ENCODE measurements around the gene LAMA5. TPM values are rescaled to one million over a fixed set of nuclear protein-coding genes. Genes with fewer than 3 reads are reported as not detected.

LAMA5 gene
- total and polyA plus RNA-seq, 2 of the 8 experiments (the other 6 are each of a cell fraction or from before 2014, with no cell fraction given), result 34.4 to 225 TPM

DNA sequence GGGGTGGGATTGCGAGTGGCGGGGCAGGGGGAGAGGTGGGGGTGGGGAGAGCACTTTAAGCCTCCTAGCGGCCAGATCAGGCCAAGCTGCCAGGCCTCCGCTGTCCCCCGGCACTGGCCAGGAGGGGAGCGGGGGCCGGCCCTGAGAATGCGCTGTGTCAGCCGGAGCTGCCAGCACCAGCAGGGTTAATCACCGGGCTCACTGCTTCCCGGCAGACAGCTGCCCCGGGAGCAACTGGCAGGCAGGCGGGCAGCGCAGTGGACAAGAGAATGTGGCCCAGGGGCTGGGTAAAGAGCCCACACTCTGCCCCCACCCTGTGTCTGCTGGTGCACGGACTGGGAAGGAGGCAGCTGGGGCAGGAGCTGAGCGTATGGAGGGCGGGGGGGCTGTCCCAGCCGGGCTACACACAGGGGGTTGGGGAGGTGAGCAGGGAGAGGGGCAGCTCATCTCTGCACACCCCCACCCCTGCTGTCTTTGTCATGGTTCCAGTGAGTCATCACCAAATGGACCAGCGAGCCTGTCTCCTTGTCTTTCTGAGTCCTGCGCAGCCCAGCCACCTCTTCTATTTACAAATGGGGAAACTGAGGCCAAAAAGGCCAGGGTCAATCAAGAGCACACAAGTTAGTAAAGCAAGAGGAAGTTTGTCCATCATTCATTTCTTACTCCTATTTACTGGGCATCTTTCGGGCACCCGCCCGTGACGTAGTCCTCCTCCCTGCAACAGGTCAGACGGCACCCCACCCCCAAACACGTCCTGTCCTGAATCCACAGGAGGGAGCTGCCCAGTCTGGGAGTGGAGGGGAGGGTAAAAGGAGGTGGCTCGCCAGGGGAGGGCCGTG, 2.1 kb upstream of the LAMA5 start:
- peak overlapping the region; percentile 61; the same call in 1 of the 2 replicates for H2AK5ac ChIP-seq (ENCODE audit: low read depth, low read length)
- H4K20me1 ChIP-seq (replicated peaks in 1 of 2; ENCODE audit: control insufficient read depth in 1 of 2, insufficient read depth in 2 of 2, low read length in 2 of 2), result peaks cover 3 to 5% of the 10 kb centered on the region in 2 experiments
- H2BK15ac ChIP-seq (ENCODE audit: low read length), result peak overlapping the region; percentile 95; the same call in 1 of the 2 replicates
- peak overlapping the region; percentile 60 for H4K5ac ChIP-seq (ENCODE audit: insufficient read length, low read depth, low read length)
- H3K9ac ChIP-seq (replicated peaks in 1 of 4; ENCODE audit: extremely low read depth in 1 of 4, low read depth in 3 of 4, low read length in 3 of 4), result no peak overlapping the region
- H3K79me2 ChIP-seq (ENCODE audit: control insufficient read depth in 1 of 2, insufficient read depth in 2 of 2, low read length in 2 of 2), result peaks cover 11 to 24% of the 10 kb centered on the region in 2 experiments; a peak in 3 of 4 replicates
- DNase-seq (ENCODE audit: low read depth in 1 of 2, low spot score in 2 of 2) (peak in 1 of 2 experiments; percentile 74), FAIRE-seq (no peak)
- H3K14ac ChIP-seq (ENCODE audit: insufficient read length), result no peak overlapping the region
- H3K9me3 ChIP-seq (ENCODE audit: insufficient read depth in 2 of 2, low read depth in 1 of 2, low read length in 1 of 2), result no peaks in the 10 kb centered on the region
- no peak overlapping the region for H2AFZ ChIP-seq (ENCODE audit: low read length)
- no peak overlapping the region for H3K56ac ChIP-seq (replicated peaks; ENCODE audit: insufficient read length, low read depth, low read length)
- peak overlapping the region; percentile 81; the same call in 1 of the 2 replicates for H2BK5ac ChIP-seq (ENCODE audit: low read depth, low read length)
- peaks cover 10 to 51% (median 43%) of the 10 kb centered on the region in 4 experiments for H3K4me1 ChIP-seq (replicated peaks in 1 of 4; ENCODE audit: control insufficient read depth in 3 of 4, insufficient read depth in 4 of 4, low read length in 3 of 4)
- peak overlapping the region; percentile 34 for H4K91ac ChIP-seq (replicated peaks; ENCODE audit: insufficient read length, low read length)
- no peaks in the 10 kb centered on the region for H3K27me3 ChIP-seq (replicated peaks in 1 of 4; ENCODE audit: control insufficient read depth in 3 of 4, extremely low read depth in 1 of 4, insufficient read depth in 3 of 4, low read length in 3 of 4)
- H3K36me3 ChIP-seq (ENCODE audit: control insufficient read depth in 2 of 4, insufficient read depth in 4 of 4, low read length in 3 of 4), result no peaks in the 10 kb centered on the region
- POLR2A ChIA-PET (ENCODE audit: partially characterized antibody), result interaction anchor here (0.7 to 12.6 kb wide), 14 partner anchors 8 to 151 kb away, joined by 3 to 213 read pairs (median 5); partner anchors contain the start of genes ADRM1 and RPS21
- 43% methylated on average over 17 of the region's 28 CpGs; no CpG with 5 or more reads in 1 of the 2 experiments for WGBS, 2 experiments (ENCODE audit: extremely low coverage in 1 of 2, insufficient coverage in 1 of 2, insufficient read length in 1 of 2, insufficient replicate concordance in 2 of 2, low coverage in 1 of 2, low lambda C conversion rate in 2 of 2, missing lambda C conversion rate in 1 of 2)
- H2BK12ac ChIP-seq (ENCODE audit: low read depth, low read length), result 0 out of 2 replicates have a peak overlapping the region, but pooled peaks have one; percentile 55
- H3K4me3 ChIP-seq (ENCODE audit: extremely low read depth in 1 of 4, insufficient read depth in 2 of 4, low read depth in 3 of 4, low read length in 4 of 4), result peak overlapping the region; percentile 3 to 77 (median 43); a peak in 5 of 8 replicates
- peak overlapping the region; percentile 1 for H3K4ac ChIP-seq (replicated peaks; ENCODE audit: insufficient read length, low read depth, low read length)
- H3K27ac ChIP-seq (ENCODE audit: low read depth, low read length), result no peak overlapping the region
- H3K79me1 ChIP-seq (ENCODE audit: low read depth, low read length), result peaks cover 5% of the 10 kb centered on the region
- peaks cover 12% of the 10 kb centered on the region for H3K23me2 ChIP-seq (ENCODE audit: low read depth, low read length)
- peak overlapping the region; percentile 85 to 86 for H3K4me2 ChIP-seq (ENCODE audit: insufficient read depth in 1 of 2, low read depth in 2 of 2, low read length in 2 of 2)
- CTCF ChIA-PET (ENCODE audit: partially characterized antibody), result interaction anchor here (0.7 to 10.9 kb wide), 23 partner anchors 10 to 1685 kb away, joined by 3 to 212 read pairs (median 4); partner anchors contain the start of gene RPS21
- no peak overlapping the region; the same call in 1 of the 2 replicates for H4K8ac ChIP-seq (ENCODE audit: extremely low read depth, insufficient read depth, low read length)
- peak overlapping the region; percentile 75; the same call in 1 of the 2 replicates for H2BK20ac ChIP-seq (ENCODE audit: low read length)
- no peak overlapping the region for H2BK120ac ChIP-seq (replicated peaks; ENCODE audit: low read depth, low read length)
- H3K18ac ChIP-seq (ENCODE audit: extremely low read depth, low read length), result peak overlapping the region; percentile 95
- no peak overlapping the region for H3K23ac ChIP-seq (ENCODE audit: insufficient read length)
- TF ChIP-seq PHF8 (conservative IDR thresholded peaks at IDR 0.05; ENCODE audit: low read depth, low read length) (no peak), BACH1 (IDR thresholded peaks at IDR 0.05; ENCODE audit: low read length) (peak; percentile 49), SIN3A (conservative IDR thresholded peaks at IDR 0.05 in 1 of 2, IDR thresholded peaks at IDR 0.05 in 1 of 2; ENCODE audit: low read depth in 1 of 2, low read length in 2 of 2) (peak in 1 of 2 experiments; percentile 69; a peak in 2 of 4 replicates), FOSL1 (IDR thresholded peaks at IDR 0.05; ENCODE audit: insufficient read depth, low read depth, low read length) (no peak), NANOG (IDR thresholded peaks at IDR 0.05; ENCODE audit: insufficient read depth, low read depth, low read length, poor library complexity, severe bottlenecking) (no peak), MAFK (IDR thresholded peaks at IDR 0.05; ENCODE audit: low read depth, low read length) (peak; percentile 58; the same call in 1 of the 2 replicates), CEBPB (IDR thresholded peaks at IDR 0.05; ENCODE audit: low read depth, low read length) (no peak), EP300 (IDR thresholded peaks at IDR 0.05; ENCODE audit: borderline replicate concordance in 1 of 2, low read depth in 2 of 2, low read length in 2 of 2) (no peak), GTF2F1 (IDR thresholded peaks at IDR 0.05; ENCODE audit: borderline replicate concordance, low read depth, low read length) (no peak), CREB1 (IDR thresholded peaks at IDR 0.05) (no peak)

All from H1 (cell line).